ENCODE data around the gene HS2ST1.
"Not testable (repeated sequence)": the region's sequence is repeated elsewhere in the genome, so short reads cannot be mapped to it uniquely, and the experiment has no call there.

HS2ST1 gene

DNA sequence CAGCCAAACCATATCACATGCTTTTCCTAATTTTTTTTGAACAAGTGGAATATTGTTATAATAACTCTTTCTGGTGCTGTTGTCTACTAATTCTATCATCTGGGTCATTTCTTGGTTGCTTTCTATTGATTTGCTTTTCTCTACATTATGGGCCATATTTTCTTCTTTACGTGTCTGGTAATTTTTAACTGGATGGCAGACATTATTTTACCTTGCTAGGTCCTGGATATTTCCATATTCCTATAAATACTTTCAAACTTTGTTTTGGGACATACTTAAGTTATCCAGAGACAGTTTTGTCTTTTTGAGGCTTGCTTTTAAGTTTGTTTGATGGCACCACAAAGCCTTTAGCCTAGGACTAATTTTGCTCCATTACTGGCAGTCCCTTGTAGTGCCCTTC is 11.3 kb downstream of the HS2ST1 start:
- no peak for DNase-seq (ENCODE audit: low spot score)

DNA sequence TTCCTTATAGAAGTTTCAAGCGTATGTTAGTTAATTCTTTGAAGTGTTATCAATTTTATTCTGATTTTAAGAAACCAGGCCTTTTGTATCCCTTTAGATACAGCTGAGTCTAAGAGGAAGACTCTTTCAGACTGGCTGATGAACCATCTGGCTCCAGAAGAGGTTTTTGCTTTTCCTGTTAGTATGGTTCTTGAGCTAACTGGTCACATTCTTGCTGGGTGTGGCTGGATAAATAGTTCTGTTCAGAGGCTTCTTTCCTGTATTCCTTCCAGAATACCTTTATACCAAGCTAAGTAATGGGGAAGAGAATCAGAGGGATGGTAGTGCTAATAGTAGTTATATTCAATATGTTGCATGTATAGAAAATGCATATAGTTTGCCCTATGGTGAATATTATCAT is 12.4 kb downstream of the HS2ST1 start:
- peak; percentile 33 for DNase-seq (ENCODE audit: low spot score)

DNA sequence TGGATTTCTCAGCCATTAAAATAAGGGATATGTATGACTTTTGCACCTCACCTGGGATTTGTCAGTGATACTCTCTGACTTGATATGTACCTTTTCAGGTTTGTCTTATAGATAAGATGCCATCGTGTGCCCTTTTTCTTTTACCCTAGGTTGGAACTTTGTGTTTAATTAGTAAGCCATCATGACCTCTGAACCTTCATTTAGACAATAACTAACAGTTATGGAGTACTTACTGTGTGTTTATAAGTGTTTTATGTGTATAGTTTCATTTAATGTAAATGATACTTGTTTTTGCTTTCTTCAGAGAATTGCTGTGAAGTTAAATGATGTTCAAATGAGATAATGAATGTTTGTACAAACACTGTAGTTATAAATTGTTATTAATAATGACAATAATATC is 14.4 kb downstream of the HS2ST1 start:
- DNase-seq (ENCODE audit: low spot score), result no peak

DNA sequence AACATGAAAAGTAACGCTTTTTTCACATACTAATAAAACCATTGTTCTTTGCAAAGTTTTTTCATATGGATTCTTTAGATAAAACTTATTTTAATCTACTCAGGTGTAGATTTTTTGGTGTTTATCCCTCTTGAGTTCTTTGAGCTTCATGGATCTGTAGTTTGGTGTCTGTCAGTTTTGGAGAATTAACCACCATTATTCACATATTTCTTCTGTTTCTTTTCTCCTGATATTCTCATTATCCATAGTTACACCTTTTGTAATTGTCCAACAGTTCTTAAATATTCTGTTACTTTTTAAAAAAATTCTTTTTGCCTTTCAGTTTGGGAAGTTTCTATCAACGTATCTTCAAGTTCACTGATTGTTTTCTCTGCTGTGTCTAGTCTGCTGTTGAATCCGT is 18.6 kb downstream of the HS2ST1 start:
- no peak for DNase-seq (ENCODE audit: low spot score)

DNA sequence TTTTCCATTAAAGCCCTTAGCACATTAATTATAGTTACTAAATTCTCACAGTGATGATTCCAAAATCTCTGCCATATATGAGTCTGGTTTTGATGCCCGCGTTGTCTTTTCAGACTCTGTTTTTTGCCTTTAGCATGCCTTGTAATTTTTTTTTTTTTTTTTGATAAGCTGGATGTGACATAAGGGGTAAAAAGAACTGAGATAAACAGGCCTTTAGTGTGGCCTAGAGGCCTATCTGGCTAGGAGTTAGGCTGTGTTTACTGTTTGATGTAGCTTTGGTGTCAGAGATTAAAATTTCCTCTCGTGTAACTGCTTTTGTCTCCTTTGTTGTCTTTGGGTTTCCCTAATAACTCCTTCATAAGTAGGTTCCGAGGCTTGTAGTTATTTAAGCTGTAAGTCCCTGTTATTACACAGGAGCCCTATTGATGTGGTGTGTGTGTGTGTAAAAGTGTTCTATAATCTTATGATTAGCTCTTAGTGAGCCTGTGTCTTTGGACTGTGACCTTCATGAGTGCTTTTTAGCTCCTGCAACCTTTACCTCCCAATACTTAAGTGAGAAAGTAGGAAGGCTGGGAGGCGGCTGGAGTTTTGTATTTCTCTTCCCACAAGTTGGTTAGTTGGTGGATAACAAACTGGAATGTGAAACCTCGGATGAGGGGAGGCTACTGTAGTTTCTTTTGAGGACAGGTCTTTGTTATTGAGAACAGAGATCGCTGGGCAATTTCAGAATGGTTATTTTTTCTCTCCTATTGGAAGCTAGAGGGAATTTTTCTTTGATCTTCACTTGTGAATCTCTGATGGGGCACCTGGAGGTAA is 19.3 kb downstream of the HS2ST1 start:
- no peak for DNase-seq (ENCODE audit: low spot score)

- no peak for DNase-seq (ENCODE audit: low spot score)
Observed at GRCh38 chr1:86938450-86938849, 24.0 kb downstream of the HS2ST1 start.

- DNase-seq (ENCODE audit: low spot score), result no peak
Observed at GRCh38 chr1:86938855-86939254, 24.4 kb downstream of the HS2ST1 start.

GRCh38 chr1:86939406-86939805 is 25.0 kb downstream of the HS2ST1 start:
- DNase-seq (ENCODE audit: low spot score), result no peak

DNA sequence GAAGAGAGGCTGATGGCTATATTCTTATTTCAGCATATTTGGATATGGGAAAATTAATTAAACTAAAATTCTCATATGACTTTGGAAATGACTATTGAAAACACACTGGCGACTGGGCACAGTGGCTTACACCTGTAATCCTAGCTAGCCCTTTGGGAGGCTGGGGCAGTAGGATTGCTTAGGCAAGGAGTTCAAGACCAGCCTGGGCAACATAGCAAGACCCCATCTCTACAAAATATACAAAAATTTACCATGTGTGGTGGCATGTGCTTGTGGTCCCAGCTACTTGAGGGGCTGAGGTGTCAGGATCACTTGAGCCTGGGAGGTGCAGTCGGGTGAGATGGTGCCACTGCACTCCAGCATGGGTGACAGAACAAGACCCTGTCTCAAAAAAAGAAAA is 26.2 kb downstream of the HS2ST1 start:
- no peak for DNase-seq (ENCODE audit: low spot score)

DNA sequence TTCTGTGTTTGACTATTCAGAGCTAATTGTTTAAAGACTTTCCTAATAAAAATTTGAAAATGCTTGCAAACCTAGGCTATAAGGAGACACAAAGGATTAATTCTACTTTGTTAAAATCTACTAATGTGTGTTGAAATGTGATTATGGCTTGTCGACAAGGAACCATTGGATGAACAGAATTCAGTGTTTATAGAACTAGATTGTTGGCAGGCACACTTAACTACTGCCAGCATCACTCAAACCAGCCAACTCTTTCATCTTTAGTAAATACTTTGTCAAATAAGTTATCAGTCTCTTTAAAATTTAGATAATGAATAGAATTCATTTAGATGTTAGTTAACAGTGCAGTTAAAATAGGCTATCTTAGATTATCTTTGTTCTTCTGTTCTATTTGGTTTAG is 27.6 kb downstream of the HS2ST1 start:
- no peak for DNase-seq (ENCODE audit: low spot score)

GRCh38 chr1:86942743-86943142 is 28.3 kb downstream of the HS2ST1 start:
- DNase-seq (ENCODE audit: low spot score), result no peak

DNA sequence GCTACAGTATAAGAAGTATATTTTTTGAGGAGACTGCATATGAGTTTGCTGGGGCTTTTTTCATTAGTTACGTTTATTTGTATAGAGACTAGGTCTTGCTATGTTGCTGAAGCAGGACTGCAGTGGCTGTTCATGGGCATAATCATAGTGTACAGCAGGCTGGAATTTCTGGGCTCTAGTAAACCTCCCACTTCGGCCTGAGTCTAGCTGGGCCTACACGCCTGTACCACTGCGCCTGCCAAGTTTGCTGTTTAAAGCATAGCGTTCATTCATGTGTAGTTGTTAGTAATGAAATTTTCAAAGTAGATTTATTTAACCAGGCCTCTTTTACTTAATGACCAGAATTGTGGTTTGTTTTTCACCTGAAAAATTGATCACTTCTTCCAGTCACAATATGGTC is 33.8 kb downstream of the HS2ST1 start:
- DNase-seq (ENCODE audit: low spot score), result no peak

DNA sequence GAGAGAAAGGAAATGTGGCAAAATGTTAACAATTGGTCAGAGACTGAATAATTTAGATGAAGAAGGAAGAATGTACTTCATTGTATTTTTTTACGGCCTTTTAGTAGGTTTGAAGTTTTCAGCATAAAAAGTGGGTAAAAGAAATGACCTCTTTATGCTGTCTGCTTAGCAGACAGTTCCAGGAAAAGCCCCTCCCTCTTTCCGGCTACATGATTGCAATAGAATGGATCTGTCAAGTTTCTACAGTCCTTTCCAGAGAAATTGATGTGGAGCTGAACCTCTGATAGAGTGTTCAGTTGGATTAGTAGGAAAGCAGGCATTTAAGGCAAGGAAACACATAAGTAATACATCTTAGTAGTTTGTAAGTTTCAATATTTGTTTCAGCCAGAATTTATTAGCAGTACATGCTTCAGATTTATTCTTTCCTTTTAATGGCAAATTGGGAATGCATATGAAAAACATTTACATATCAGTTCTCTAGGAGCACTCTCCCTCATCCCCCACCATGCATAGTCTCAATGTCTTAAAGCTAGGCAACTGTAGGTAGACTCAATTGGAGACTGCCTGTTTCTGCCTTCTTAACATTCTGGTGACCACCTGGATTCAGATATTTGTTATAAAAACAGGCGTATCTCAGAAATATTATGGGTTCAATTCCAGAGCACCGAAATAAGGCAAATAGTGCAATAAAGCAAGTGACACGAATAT is 36.4 kb downstream of the HS2ST1 start:
- DNase-seq (ENCODE audit: low spot score), result no peak

GRCh38 chr1:86951430-86951829 is 37.0 kb downstream of the HS2ST1 start:
- no peak for DNase-seq (ENCODE audit: low spot score)

- DNase-seq (ENCODE audit: low spot score), result no peak
Observed at GRCh38 chr1:86953167-86953566, 38.7 kb downstream of the HS2ST1 start.

DNA sequence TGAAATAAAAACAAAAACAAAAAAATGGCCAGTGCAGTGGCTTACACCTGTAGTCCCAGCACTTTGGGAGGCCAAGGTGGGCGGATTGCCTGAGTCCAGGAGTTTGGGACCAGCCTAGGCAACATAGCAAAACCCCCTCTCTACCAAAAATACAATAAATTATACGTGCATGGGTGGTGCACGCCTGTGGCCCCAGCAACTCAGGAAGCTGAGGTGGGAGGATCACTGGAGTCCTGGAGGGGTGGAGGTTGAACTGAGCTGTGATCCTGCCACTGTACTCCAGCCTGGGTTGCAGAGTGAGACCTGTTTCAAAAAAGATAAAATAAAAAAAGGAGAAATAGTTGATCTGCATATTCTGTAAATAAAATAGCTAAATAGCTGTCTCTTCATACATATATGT is 41.2 kb downstream of the HS2ST1 start:
- no peak for DNase-seq (ENCODE audit: low spot score)

- no peak for DNase-seq (ENCODE audit: low spot score)
Observed at GRCh38 chr1:86956221-86956620, 41.8 kb downstream of the HS2ST1 start.

- DNase-seq (ENCODE audit: low spot score), result no peak
Observed at GRCh38 chr1:86957221-86957620, 42.8 kb downstream of the HS2ST1 start.

DNA sequence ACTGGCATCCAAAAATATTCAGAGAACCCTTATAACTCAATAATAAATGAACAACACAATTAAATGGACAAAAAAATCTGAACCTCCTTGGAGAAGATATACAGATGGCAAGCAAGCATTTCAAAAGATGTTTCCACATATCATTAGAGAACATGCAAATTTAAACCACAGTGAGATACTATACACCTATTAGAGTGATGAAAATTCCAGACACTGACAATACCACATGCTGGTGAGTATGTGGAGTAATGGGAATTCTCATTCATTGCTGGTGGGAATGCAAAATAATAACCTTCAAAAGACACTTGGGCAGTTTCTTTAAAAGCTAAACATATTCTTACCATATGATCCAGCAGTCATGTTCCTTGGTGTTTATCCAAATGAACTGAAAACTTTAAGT is 46.1 kb downstream of the HS2ST1 start:
- no peak for DNase-seq (ENCODE audit: low spot score)

GRCh38 chr1:86963841-86964240 is 49.4 kb downstream of the HS2ST1 start:
- DNase-seq (ENCODE audit: low spot score), result not testable (repeated sequence)

DNA sequence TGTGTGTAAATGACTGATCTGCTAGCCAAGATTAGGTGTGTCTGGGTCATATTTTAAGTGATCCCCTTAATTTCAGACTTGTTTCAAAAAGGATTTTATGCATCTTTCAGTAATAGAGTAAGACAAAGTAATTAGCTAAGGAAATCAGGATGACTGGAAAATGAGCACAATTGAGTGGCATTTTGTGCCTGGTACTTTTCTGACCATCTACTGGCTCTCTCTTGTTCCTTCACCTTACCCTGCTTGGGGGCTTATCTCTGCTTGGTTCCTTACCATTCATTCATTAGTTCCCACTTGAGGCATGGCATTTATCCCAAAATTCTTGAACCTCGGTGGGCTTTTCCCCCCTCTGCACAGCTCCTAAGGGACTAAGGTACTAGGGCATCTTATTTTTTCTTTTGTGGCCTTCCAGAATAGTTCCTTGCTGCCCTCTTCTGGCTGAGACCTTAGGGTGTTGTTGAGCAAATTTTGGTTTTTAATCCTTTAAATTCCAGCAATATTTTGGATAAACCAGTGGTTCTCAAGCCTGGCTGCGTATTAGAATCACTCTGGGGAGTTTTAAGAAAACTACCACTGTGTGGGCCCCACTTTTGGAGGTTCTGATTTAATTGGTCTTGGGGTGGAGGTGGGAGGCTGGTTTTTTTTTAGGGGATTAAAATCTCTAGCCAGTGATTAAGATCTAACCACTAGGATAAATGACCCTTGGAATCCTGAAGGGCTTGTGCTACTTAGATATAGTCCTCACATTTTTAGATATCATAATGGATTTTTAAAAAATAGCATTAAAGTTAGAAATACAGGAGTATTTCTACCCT is 50.8 kb downstream of the HS2ST1 start:
- DNase-seq (ENCODE audit: low spot score), result peak; percentile 56

- DNase-seq (ENCODE audit: low spot score), result no peak
Observed at GRCh38 chr1:86965827-86966182, 51.4 kb downstream of the HS2ST1 start.

DNA sequence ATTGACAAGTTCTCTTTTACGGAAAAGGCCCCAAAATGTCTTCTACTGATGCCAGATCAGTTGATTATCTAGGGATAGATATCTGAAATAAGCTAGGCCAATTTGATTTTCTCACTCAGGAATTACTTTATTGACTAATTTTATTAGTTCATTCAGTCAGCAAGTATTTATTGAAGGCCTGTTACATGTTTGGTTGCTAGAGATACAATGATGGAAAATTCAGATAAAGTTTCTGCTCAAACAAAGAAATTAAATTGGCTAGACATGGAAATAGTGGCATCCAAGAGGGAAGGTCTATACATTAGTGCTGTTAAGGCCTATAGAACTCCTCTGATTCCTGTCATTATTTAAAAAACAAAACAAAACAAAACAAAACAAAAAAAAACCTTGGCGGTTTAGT is 56.5 kb downstream of the HS2ST1 start:
- no peak for DNase-seq (ENCODE audit: low spot score)

All from AG20443 (cell line).